ENCODE measurements around the gene RING1. TPM values are rescaled to one million over a fixed set of nuclear protein-coding genes. Genes with fewer than 3 reads are reported as not detected.

Gene RING1
- total RNA-seq, 1 experiment from 2014 or later, result 31.0 TPM

- H3K79me1 ChIP-seq (ENCODE audit: insufficient read depth, low read depth, low read length, poor library complexity, severe bottlenecking), result no peaks in the 10 kb centered on the region
- no peaks in the 10 kb centered on the region; a peak in 1 of 5 replicates for H3K9me3 Mint-ChIP-seq
- no peak within 1 kb of the TSS for H3K27ac ChIP-seq (ENCODE audit: insufficient read length, low read depth, low read length)
- peaks cover 29 to 39% (median 31%) of the 10 kb centered on the region in 3 experiments for H3K36me3 Mint-ChIP-seq (ENCODE audit: insufficient read depth in 1 of 3, low read depth in 3 of 3)
- H4K91ac ChIP-seq (ENCODE audit: insufficient read length, low read depth, low read length), result no peak within 1 kb of the TSS
- no peak within 1 kb of the TSS for H3K18ac ChIP-seq (ENCODE audit: insufficient read length, low read depth, low read length)
- peak within 1 kb of the TSS; percentile 69 to 95 for H3K4me3 Mint-ChIP-seq
- H2BK120ac ChIP-seq (ENCODE audit: low read depth, low read length, poor library complexity, severe bottlenecking), result no peak within 1 kb of the TSS
- peaks cover 23% of the 10 kb centered on the region; the same call in 1 of the 2 replicates for H3K27me3 ChIP-seq (ENCODE audit: insufficient read depth, low read length)
- no peaks in the 10 kb centered on the region for H4K20me1 ChIP-seq (ENCODE audit: control insufficient read depth, insufficient read depth, insufficient read length)
- H2BK12ac ChIP-seq (ENCODE audit: insufficient read length, low read depth, low read length), result no peak within 1 kb of the TSS
- peak within 1 kb of the TSS; percentile 77 for H3K4me2 ChIP-seq (ENCODE audit: insufficient read depth, insufficient read length, low read length)
- TF ChIP-seq, protein P1, sequence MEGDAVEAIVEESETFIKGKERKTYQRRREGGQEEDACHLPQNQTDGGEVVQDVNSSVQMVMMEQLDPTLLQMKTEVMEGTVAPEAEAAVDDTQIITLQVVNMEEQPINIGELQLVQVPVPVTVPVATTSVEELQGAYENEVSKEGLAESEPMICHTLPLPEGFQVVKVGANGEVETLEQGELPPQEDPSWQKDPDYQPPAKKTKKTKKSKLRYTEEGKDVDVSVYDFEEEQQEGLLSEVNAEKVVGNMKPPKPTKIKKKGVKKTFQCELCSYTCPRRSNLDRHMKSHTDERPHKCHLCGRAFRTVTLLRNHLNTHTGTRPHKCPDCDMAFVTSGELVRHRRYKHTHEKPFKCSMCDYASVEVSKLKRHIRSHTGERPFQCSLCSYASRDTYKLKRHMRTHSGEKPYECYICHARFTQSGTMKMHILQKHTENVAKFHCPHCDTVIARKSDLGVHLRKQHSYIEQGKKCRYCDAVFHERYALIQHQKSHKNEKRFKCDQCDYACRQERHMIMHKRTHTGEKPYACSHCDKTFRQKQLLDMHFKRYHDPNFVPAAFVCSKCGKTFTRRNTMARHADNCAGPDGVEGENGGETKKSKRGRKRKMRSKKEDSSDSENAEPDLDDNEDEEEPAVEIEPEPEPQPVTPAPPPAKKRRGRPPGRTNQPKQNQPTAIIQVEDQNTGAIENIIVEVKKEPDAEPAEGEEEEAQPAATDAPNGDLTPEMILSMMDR (conservative IDR thresholded peaks at IDR 0.05), result no peak
- H2AFZ ChIP-seq (ENCODE audit: low read length), result no peak within 1 kb of the TSS
- peaks cover 11% of the 10 kb centered on the region; the same call in 1 of the 2 replicates for H3K4me1 ChIP-seq (ENCODE audit: insufficient read depth, low read length)
- H2BK5ac ChIP-seq (ENCODE audit: insufficient read length, low read length), result no peak within 1 kb of the TSS
- DNase-seq, result peak; percentile 95
- H3K79me2 ChIP-seq (ENCODE audit: insufficient read depth, low read length), result peaks cover 4% of the 10 kb centered on the region; the same call in 1 of the 2 replicates
- H3K27me3 Mint-ChIP-seq (ENCODE audit: low read depth), result peaks cover 35% of the 10 kb centered on the region
- peaks cover 43 to 51% of the 10 kb centered on the region in 2 experiments for H3K4me1 Mint-ChIP-seq
- H3K56ac ChIP-seq (ENCODE audit: insufficient read length, low read depth, low read length), result no peak within 1 kb of the TSS
- no peaks in the 10 kb centered on the region for H3K9me3 ChIP-seq (ENCODE audit: control insufficient read depth, low read depth, low read length)
- H2AK5ac ChIP-seq (ENCODE audit: insufficient read length, low read length), result no peak within 1 kb of the TSS
- peaks cover 24% of the 10 kb centered on the region for H3K23me2 ChIP-seq (ENCODE audit: insufficient read length, low read depth, low read length, poor library complexity, severe bottlenecking)
- H2BK20ac ChIP-seq (ENCODE audit: low read depth, low read length, poor library complexity, severe bottlenecking), result no peak within 1 kb of the TSS
- no peak within 1 kb of the TSS for H4K8ac ChIP-seq (replicated peaks; ENCODE audit: insufficient read length, low read depth, low read length)
- H4K5ac ChIP-seq (ENCODE audit: insufficient read length, low read depth, low read length), result no peak within 1 kb of the TSS
- no peak within 1 kb of the TSS for H3T11ph ChIP-seq (ENCODE audit: low read length)
- no peak within 1 kb of the TSS for H3K4ac ChIP-seq (ENCODE audit: low read depth, low read length)
- no CpG with 5 or more reads among the region's 48 CpGs for WGBS (ENCODE audit: extremely low coverage, insufficient read length, low lambda C conversion rate)
- H3K9ac ChIP-seq (ENCODE audit: extremely low read depth, insufficient read length, low read length), result no peak within 1 kb of the TSS
- no peak within 1 kb of the TSS for H2BK15ac ChIP-seq (ENCODE audit: low read depth, low read length)
- H3K23ac ChIP-seq (ENCODE audit: insufficient read length, low read depth, low read length), result no peak within 1 kb of the TSS
- peak within 1 kb of the TSS; percentile 39 to 95 (median 85); a peak in 4 of 7 replicates for H3K27ac Mint-ChIP-seq
- H3K14ac ChIP-seq (ENCODE audit: insufficient read depth, low read length), result no peak within 1 kb of the TSS
Observed at GRCh38 chr6:33204415-33205190, 3.7 kb upstream of the RING1 start, which contains the start of gene HSD17B8. Gene HSD17B8, plus strand, starts transcription at chr6:33204655. Its CDS starts 14 bp downstream, at chr6:33204669.
